CD14-positive monocyte (primary cell): ENCODE measurements around the gene TRAK2. TPM values are rescaled to one million over a fixed set of nuclear protein-coding genes. Genes with fewer than 3 reads are reported as not detected.

Source experiments
- DNase-seq, 3 donors: peaks; one replicate each; pipeline ENCODE4 v3.0.0-alpha.2; 2011 to 2022
- H2AFZ ChIP-seq: 2 replicates; pipeline ENCODE4 v1.6.0; 2012; ENCODE audit warnings: mild to moderate bottlenecking, low read depth, low read length, inconsistent platforms; ENCODE audit not compliant: insufficient read depth, poor library complexity, severe bottlenecking
- H3K27ac ChIP-seq, 2 donors: 1 replicate in 1 of 2; 2 replicates in 1 of 2; pipeline ENCODE4 v1.5.1; 2012 to 2013; ENCODE audit warnings: low read length in 2 of 2, control low read depth in 1 of 2, inconsistent platforms in 1 of 2, low read depth in 1 of 2, mild to moderate bottlenecking in 1 of 2
- H3K27me3 ChIP-seq, 2 donors: one replicate each; pipeline versions ENCODE4 v1.6.0 to v1.6.1; 2011 to 2013; ENCODE audit warnings: low read length in 2 of 2; ENCODE audit not compliant: control insufficient read depth in 2 of 2, insufficient read depth in 2 of 2
- H3K36me3 ChIP-seq, 2 donors: replicated peaks in 1 of 2; 1 replicate in 1 of 2; 2 replicates in 1 of 2; pipeline versions ENCODE4 v1.5.1 to v1.6.1; 2012 to 2013; ENCODE audit warnings: low read length in 2 of 2, control low read depth in 1 of 2, inconsistent platforms in 1 of 2, mild to moderate bottlenecking in 1 of 2; ENCODE audit not compliant: insufficient read depth in 2 of 2, control insufficient read depth in 1 of 2
- H3K4me1 ChIP-seq, 2 donors: 1 replicate in 1 of 2; 2 replicates in 1 of 2; pipeline versions ENCODE4 v1.5.1 to v1.6.1; 2012 to 2013; ENCODE audit warnings: low read length in 2 of 2, control low read depth in 1 of 2, inconsistent platforms in 1 of 2, mild to moderate bottlenecking in 1 of 2, moderate library complexity in 1 of 2; ENCODE audit not compliant: insufficient read depth in 2 of 2, control insufficient read depth in 1 of 2
- H3K4me2 ChIP-seq: replicated peaks from 2 replicates; pipeline ENCODE3; 2012; ENCODE audit warnings: low read length, moderate library complexity, mild to moderate bottlenecking; ENCODE audit not compliant: poor library complexity, severe bottlenecking; ENCODE audit errors: extremely low read depth
- H3K4me3 ChIP-seq, 3 experiments: fragments of 200-600 bp in 1 of 3; sonication (generic) in 1 of 3; replicated peaks in 1 of 3; 1 replicate in 2 of 3; 2 replicates in 1 of 3; pipeline ENCODE4 v1.5.1; 2011 to 2013; ENCODE audit warnings: low read length in 3 of 3, mild to moderate bottlenecking in 3 of 3, control low read depth in 2 of 3, low read depth in 2 of 3, inconsistent platforms in 1 of 3, moderate library complexity in 1 of 3
- H3K79me2 ChIP-seq: 2 replicates; pipeline ENCODE4 v1.6.0; 2012; ENCODE audit warnings: mild to moderate bottlenecking, control low read depth, inconsistent platforms, low read length, moderate library complexity; ENCODE audit not compliant: insufficient read depth
- H3K9ac ChIP-seq: 2 replicates; pipeline ENCODE4 v1.6.0; 2017; ENCODE audit warnings: low read length, mild to moderate bottlenecking; ENCODE audit not compliant: insufficient read depth, poor library complexity, severe bottlenecking
- H3K9me3 ChIP-seq, 2 donors: replicated peaks in 1 of 2; 1 replicate in 1 of 2; 2 replicates in 1 of 2; pipeline versions ENCODE4 v1.5.1 to v1.6.1; 2012 to 2013; ENCODE audit warnings: low read length in 2 of 2, control low read depth in 1 of 2; ENCODE audit not compliant: control insufficient read depth in 1 of 2, insufficient read depth in 1 of 2
- H4K20me1 ChIP-seq: 2 replicates; pipeline ENCODE4 v1.6.0; 2012; ENCODE audit warnings: mild to moderate bottlenecking, low read length, control low read depth, moderate library complexity; ENCODE audit not compliant: insufficient read depth
- H3K27ac Mint-ChIP-seq, 7 donors: one replicate each; pipeline ENCODE4 v1.8.0; 2020; ENCODE audit warnings: mild to moderate bottlenecking in 7 of 7, mixed read lengths in 7 of 7, moderate library complexity in 6 of 7, inconsistent platforms in 2 of 7
- H3K27me3 Mint-ChIP-seq, 3 donors: one replicate each; pipeline ENCODE4 v1.8.0; 2021 to 2022; ENCODE audit warnings: low read depth in 3 of 3, mild to moderate bottlenecking in 3 of 3, mixed read lengths in 3 of 3, moderate library complexity in 3 of 3, inconsistent platforms in 1 of 3
- H3K36me3 Mint-ChIP-seq, 2 donors: one replicate each; pipeline ENCODE4 v1.8.0; 2020; ENCODE audit warnings: mixed read lengths in 2 of 2, inconsistent platforms in 1 of 2, mild to moderate bottlenecking in 1 of 2
- H3K4me1 Mint-ChIP-seq: one replicate; pipeline ENCODE4 v1.8.0; 2020; ENCODE audit warnings: mild to moderate bottlenecking, mixed read lengths
- H3K4me3 Mint-ChIP-seq, 2 donors: one replicate each; pipeline ENCODE4 v1.8.0; 2020; ENCODE audit warnings: mild to moderate bottlenecking in 2 of 2, mixed read lengths in 2 of 2, moderate library complexity in 1 of 2
- H3K9me3 Mint-ChIP-seq, 7 donors: one replicate each; pipeline ENCODE4 v1.8.0; 2020 to 2022; ENCODE audit warnings: mixed read lengths in 7 of 7, mild to moderate bottlenecking in 6 of 7, moderate library complexity in 6 of 7, inconsistent platforms in 2 of 7
- CTCF ChIP-seq: fragments of 200-600 bp; IDR thresholded peaks from one replicate; pipeline ENCODE4 v1.8.0; 2022; ENCODE audit warnings: antibody characterized with exemption, mild to moderate bottlenecking
- WGBS: methylation state at CpG from one replicate; pipeline ENCODE4 v1.1.5; 2013; ENCODE audit warnings: missing lambda C conversion rate; ENCODE audit not compliant: insufficient coverage; 5-methylcytosine and 5-hydroxymethylcytosine counted together
- intact Hi-C, 2 donors: fragments of 100-400 bp; cut with micrococcal nuclease; formaldehyde crosslinking; loops; one replicate each; pipeline versions ENCODE4 v1.15.0 to v1.15.1; 2023
- polyA plus RNA-seq, 3 donors: library from polyadenylated mRNA; depleted of rRNA in 1 of 3; unstranded in 2 of 3; stranded (reverse) in 1 of 3; fragments of 300-500 nt in 2 of 3; fragments of >200 nt in 1 of 3; fragmentation: Illumina TruSeq in 2 of 3; gene quantifications; 1 replicate in 2 of 3; 2 replicates in 1 of 3; pipeline ENCODE4 v1.2.3, GENCODE V29; 2012 to 2021

Gene TRAK2
- polyA plus RNA-seq, 3 donors: 7.6 to 16.8 (median 15.3) TPM

DNA sequence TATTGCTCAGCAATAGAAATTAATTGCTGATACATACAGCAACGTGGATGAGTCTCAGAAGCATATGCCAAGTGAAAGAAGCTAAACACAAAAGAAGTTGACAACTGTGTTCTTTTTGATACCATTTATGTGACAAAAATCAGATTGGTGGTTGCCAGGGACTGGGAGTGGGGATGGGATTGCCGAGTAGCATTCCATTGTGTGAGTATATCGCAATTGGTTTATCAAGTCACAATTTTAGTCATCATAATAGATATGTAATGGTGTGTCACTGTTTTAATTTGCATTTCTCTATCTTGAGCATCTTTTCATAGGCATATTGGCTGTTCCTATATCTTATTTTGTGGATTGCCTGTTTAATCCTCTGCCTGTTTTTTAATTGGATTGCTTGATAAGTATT is 21.2 kb upstream of the TRAK2 start:
- no peaks in the 10 kb centered on the region for H3K9me3 ChIP-seq
- H3K4me1 ChIP-seq: no peaks in the 10 kb centered on the region
- Mint-ChIP-seq H3K4me3 (no peak overlapping the region), H3K27me3 (no peaks in the 10 kb centered on the region), H3K9me3 (peaks cover 0 to 2% (median 0%) of the 10 kb centered on the region in 7 donors), H3K4me1 (no peaks in the 10 kb centered on the region), H3K27ac (no peak overlapping the region), H3K36me3 (peaks cover 61 to 66% of the 10 kb centered on the region in 2 donors)
- no peak for TF ChIP-seq CTCF
- no peak for DNase-seq
- H3K27me3 ChIP-seq: no peaks in the 10 kb centered on the region
- no peaks in the 10 kb centered on the region for H4K20me1 ChIP-seq
- WGBS: 80% methylated on average over 1 of the region's 3 CpGs
- intact Hi-C loops: no loop called here
- H2AFZ ChIP-seq: no peak overlapping the region
- H3K9ac ChIP-seq: no peak overlapping the region
- H3K4me3 ChIP-seq: no peak overlapping the region
- no peak overlapping the region for H3K4me2 ChIP-seq
- no peaks in the 10 kb centered on the region for H3K79me2 ChIP-seq
- no peak overlapping the region for H3K27ac ChIP-seq
- peaks cover 20 to 67% of the 10 kb centered on the region in 2 donors for H3K36me3 ChIP-seq

DNA sequence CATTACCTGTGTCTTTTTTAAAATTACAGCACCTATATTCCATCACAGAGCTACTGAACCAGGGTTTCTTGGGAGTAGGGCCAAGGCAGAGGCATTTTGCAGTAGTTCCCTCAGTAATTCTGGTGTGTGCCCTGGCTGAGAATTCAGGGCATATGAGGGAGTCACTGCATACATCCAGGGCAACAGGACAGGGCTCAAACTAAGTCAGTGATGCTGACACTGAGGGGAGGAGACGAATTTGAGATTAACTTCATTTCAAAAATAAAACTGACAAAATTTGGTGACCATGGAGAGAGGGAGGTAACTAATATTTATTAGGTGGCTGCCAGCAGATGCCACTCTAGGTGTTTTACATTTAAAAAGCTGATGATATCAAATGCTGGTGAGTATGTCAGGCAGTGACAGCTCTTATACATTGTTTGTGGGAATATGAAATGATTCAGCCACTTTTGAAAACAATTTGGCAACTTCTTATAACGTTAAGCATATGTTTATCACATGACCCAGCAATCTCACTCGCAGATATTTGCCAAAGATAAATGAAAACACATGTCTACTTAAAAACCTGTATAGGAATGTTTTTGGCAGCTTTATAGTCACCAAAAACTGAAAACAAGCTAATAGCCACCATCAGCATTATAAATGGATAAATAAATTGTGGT is 20.6 kb upstream of the TRAK2 start:
- Histone ChIP-seq H3K36me3 (peaks cover 20 to 66% of the 10 kb centered on the region in 2 donors), H3K27me3 (no peaks in the 10 kb centered on the region), H4K20me1 (no peaks in the 10 kb centered on the region), H3K9ac (no peak overlapping the region), H3K79me2 (no peaks in the 10 kb centered on the region), H3K27ac (no peak overlapping the region), H3K4me2 (no peak overlapping the region), H3K4me3 (no peak overlapping the region), H3K9me3 (no peaks in the 10 kb centered on the region), H2AFZ (no peak overlapping the region), H3K4me1 (no peaks in the 10 kb centered on the region)
- intact Hi-C loops: no loop called here
- Mint-ChIP-seq H3K27ac (peak overlapping the region in 2 of 7 donors; percentile 44 to 55), H3K9me3 (peaks cover 0 to 2% (median 0%) of the 10 kb centered on the region in 7 donors), H3K4me1 (no peaks in the 10 kb centered on the region), H3K4me3 (no peak overlapping the region), H3K36me3 (peaks cover 58 to 66% of the 10 kb centered on the region in 2 donors), H3K27me3 (no peaks in the 10 kb centered on the region)
- TF ChIP-seq CTCF: no peak
- no CpG with 5 or more reads among the region's 3 CpGs for WGBS
- no peak for DNase-seq
